ENCODE measurements around the gene ATXN7L2. TPM values are rescaled to one million over a fixed set of nuclear protein-coding genes. Genes with fewer than 3 reads are reported as not detected.
A peak's percentile ranks its signal among the peaks of the same experiment; 100 is the strongest.

ATXN7L2 gene
- total RNA-seq, 1 donor from 2014 or later = 15.6 TPM

DNA sequence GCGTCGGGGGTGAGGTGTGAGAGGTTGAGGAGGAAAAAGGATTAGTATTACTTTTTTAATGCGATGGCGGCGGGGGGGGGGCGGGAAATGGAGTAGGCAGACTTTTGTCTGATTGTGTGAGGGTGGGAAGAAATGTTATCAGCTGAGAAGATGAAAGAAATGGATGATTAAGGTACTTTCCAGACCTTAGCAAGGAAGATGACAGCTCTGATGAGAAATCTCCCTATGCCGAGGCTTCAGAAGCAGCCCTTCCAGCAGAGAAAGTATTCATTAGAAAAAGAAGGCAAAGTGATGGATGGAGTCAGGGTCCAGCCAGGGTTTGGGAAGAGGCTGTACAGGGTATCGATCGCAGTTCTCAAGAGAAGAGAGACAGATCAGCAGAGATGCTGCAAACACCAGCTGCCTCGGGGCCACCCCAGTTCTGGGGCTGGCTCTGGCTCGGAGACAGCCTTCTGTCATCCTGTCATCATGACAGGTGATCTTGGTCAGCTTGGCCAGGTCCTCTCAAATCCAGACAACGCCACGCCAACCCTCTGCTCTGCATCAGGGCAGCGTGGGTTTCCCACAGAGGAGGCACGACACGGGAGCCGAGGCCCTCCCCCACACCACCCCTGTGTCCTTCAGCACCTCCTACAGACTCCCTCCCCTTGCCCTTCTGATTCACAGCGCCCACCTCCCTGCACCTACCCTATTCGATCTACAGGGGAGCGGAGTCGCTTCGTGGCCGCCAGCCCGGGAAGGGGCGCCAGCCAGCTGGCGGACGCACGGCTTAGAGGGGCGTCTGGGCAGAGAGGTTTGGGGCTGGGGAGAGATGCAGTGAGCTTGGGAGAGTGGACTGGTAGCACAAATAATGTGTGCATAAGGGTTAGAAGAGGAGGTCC, 674 bp upstream of the ATXN7L2 start:
- Mint-ChIP-seq H3K27me3 (ENCODE audit: low read depth) (peaks cover 47% of the 10 kb centered on the region), H3K4me3 (peak overlapping the region; percentile 97), H3K27ac (ENCODE audit: unreplicated experiment) (peak overlapping the region; percentile 35), H3K9me3 (no peaks in the 10 kb centered on the region), H3K4me1 (peaks cover 24% of the 10 kb centered on the region), H3K36me3 (ENCODE audit: low read depth) (peaks cover 4% of the 10 kb centered on the region)
- peak; percentile 51 for DNase-seq (ENCODE audit: low read depth, low spot score)
- TF ChIP-seq, protein P1, sequence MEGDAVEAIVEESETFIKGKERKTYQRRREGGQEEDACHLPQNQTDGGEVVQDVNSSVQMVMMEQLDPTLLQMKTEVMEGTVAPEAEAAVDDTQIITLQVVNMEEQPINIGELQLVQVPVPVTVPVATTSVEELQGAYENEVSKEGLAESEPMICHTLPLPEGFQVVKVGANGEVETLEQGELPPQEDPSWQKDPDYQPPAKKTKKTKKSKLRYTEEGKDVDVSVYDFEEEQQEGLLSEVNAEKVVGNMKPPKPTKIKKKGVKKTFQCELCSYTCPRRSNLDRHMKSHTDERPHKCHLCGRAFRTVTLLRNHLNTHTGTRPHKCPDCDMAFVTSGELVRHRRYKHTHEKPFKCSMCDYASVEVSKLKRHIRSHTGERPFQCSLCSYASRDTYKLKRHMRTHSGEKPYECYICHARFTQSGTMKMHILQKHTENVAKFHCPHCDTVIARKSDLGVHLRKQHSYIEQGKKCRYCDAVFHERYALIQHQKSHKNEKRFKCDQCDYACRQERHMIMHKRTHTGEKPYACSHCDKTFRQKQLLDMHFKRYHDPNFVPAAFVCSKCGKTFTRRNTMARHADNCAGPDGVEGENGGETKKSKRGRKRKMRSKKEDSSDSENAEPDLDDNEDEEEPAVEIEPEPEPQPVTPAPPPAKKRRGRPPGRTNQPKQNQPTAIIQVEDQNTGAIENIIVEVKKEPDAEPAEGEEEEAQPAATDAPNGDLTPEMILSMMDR (conservative IDR thresholded peaks at IDR 0.05) = no peak

GRCh38 chr1:109484519-109484975, 842 bp downstream of the ATXN7L2 start:
- no peaks in the 10 kb centered on the region for H3K9me3 Mint-ChIP-seq
- DNase-seq (ENCODE audit: low read depth, low spot score) = no peak

DNA sequence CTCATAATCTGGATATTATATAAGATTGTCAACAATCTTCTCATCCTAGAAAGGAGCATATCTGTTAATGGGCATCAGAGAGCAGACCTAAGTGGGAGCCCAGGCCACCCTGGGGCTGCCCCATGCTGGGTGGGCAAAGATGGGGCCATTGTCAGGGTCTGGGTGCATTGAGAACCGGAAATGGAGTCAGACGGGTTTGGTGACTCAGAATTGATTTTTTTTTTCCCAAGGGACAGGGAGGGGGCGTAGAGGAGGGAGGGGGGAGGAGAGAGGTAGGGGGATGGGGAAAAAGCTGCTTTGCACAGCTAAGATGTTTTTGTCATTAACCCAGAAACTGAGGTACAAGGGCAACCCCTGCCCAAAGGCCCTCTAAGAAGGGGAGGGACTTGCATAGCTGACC, 1.3 kb downstream of the ATXN7L2 start:
- Mint-ChIP-seq H3K36me3 (ENCODE audit: low read depth) (peaks cover 4% of the 10 kb centered on the region), H3K27me3 (ENCODE audit: low read depth) (peaks cover 29% of the 10 kb centered on the region), H3K4me1 (peaks cover 24% of the 10 kb centered on the region), H3K4me3 (peak overlapping the region; percentile 97), H3K27ac (ENCODE audit: unreplicated experiment) (no peak overlapping the region), H3K9me3 (no peaks in the 10 kb centered on the region)
- no peak for DNase-seq (ENCODE audit: low read depth, low spot score)
- TF ChIP-seq, protein P1 (conservative IDR thresholded peaks at IDR 0.05) = no peak

More at GRCh38 chr1:109484519-109484975, 842 bp downstream of the ATXN7L2 start:
- Mint-ChIP-seq H3K4me3 (peak overlapping the region; percentile 97), H3K27ac (ENCODE audit: unreplicated experiment) (peak overlapping the region; percentile 96), H3K27me3 (ENCODE audit: low read depth) (peaks cover 34% of the 10 kb centered on the region), H3K36me3 (ENCODE audit: low read depth) (peaks cover 4% of the 10 kb centered on the region), H3K4me1 (peaks cover 24% of the 10 kb centered on the region)
- TF ChIP-seq, protein P1 (conservative IDR thresholded peaks at IDR 0.05) = no peak

DNA sequence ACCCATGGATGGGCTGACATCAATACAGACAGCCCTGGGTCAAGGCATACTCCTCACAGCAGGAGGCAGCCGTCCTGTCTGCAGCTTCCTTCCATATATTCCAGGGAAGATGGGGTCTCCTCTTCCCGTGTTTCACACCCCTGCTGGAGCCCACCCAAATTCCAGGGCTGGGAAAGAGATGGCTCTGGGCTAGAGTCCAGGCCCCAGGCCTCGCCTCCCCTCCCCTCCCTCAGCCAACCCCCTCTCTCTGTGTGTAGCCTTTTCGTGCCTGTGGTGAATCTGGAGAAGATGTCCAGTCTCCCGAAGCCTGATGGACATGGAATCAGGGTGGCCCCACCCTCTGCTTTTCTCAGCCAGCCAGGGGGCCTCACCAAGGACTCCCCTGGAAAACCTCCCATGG, 3.6 kb downstream of the ATXN7L2 start:
- Mint-ChIP-seq H3K27me3 (ENCODE audit: low read depth) (peaks cover 9% of the 10 kb centered on the region), H3K4me1 (peaks cover 24% of the 10 kb centered on the region), H3K4me3 (peak overlapping the region; percentile 41), H3K9me3 (no peaks in the 10 kb centered on the region), H3K27ac (ENCODE audit: unreplicated experiment) (no peak overlapping the region), H3K36me3 (ENCODE audit: low read depth) (peaks cover 4% of the 10 kb centered on the region)
- TF ChIP-seq, protein P1 (conservative IDR thresholded peaks at IDR 0.05) = no peak
- DNase-seq (ENCODE audit: low read depth, low spot score) = no peak

GRCh38 chr1:109488201-109488600, 4.5 kb downstream of the ATXN7L2 start:
- TF ChIP-seq, protein P1 (conservative IDR thresholded peaks at IDR 0.05) = no peak
- peaks cover 4% of the 10 kb centered on the region for H3K36me3 Mint-ChIP-seq (ENCODE audit: low read depth)
- peaks cover 19% of the 10 kb centered on the region for H3K4me1 Mint-ChIP-seq
- H3K27ac Mint-ChIP-seq (ENCODE audit: unreplicated experiment) = no peak overlapping the region
- H3K4me3 Mint-ChIP-seq = peak overlapping the region; percentile 41
- H3K27me3 Mint-ChIP-seq (ENCODE audit: low read depth) = peaks cover 4% of the 10 kb centered on the region
- no peak for DNase-seq (ENCODE audit: low read depth, low spot score)
- no peaks in the 10 kb centered on the region for H3K9me3 Mint-ChIP-seq

All from neural crest cell (in vitro differentiated cells).